ENCODE measurements around the gene DSTYK. TPM values are rescaled to one million over a fixed set of nuclear protein-coding genes. Genes with fewer than 3 reads are reported as not detected.

Gene DSTYK
- total RNA-seq, 1 experiment from 2014 or later = 4.4 TPM

- DNase-seq (ENCODE audit: low read depth) = no peak
Measured at GRCh38 chr1:205127646-205128045, 83.9 kb downstream of the DSTYK start.

DNA sequence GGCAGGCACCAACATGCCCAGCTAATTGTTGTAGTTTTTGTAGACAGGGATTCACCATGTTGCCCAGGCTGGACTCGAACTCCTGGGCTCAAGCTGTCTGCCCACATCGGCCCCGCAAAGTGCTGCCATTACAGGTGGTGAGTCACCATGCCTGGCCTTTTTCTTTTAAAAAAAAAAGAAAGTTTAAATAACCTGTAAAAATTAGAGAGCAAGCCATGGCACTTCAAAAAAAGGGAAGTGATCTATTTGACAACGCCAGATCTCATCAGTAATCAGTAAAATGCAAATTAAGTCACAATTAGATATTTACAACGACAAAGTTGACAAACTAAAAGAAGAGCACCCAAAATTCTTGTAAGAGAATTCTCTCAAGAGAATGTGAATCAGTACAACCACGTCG, 86.8 kb downstream of the DSTYK start:
- no peak for DNase-seq (ENCODE audit: low read depth)

DNA sequence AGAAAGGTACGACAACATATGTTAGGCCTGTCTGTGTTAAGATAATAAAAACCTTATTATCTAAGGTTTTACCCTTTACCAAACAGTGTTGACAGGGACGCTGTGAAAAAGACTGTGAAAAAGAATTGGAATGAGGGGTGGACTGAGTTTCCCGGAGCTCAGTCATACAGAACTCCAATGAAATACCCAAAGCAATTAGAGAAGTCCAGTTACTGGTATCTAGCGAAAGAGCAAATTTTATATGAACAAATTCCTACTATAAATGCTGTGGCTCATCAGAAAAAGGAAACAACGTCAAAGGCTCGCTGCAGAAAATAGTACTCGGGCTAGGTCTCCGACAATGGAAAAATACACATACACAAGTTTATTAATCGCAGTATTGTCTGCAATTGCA, 89.0 kb downstream of the DSTYK start:
- no peak for DNase-seq (ENCODE audit: low read depth)

GRCh38 chr1:205121660-205122488, 89.6 kb downstream of the DSTYK start, which contains the start of gene RBBP5:
TSS of gene RBBP5 (minus strand) at chr1:205121978. CDS start at chr1:205121873, 105 bp downstream.
- DNase-seq (ENCODE audit: low read depth) = peak; percentile 94

- no peak for DNase-seq (ENCODE audit: low read depth)
Measured at GRCh38 chr1:205118752-205119151, 92.8 kb downstream of the DSTYK start.

GRCh38 chr1:205111354-205111753, 100.1 kb downstream of the DSTYK start:
- no peak for DNase-seq (ENCODE audit: low read depth)

- DNase-seq (ENCODE audit: low read depth) = no peak
Measured at GRCh38 chr1:205109711-205110110, 101.8 kb downstream of the DSTYK start.

GRCh38 chr1:205109269-205109668, 102.2 kb downstream of the DSTYK start:
- no peak for DNase-seq (ENCODE audit: low read depth)

- no peak for DNase-seq (ENCODE audit: low read depth)
Measured at GRCh38 chr1:205108464-205108863, 103.0 kb downstream of the DSTYK start.

DNA sequence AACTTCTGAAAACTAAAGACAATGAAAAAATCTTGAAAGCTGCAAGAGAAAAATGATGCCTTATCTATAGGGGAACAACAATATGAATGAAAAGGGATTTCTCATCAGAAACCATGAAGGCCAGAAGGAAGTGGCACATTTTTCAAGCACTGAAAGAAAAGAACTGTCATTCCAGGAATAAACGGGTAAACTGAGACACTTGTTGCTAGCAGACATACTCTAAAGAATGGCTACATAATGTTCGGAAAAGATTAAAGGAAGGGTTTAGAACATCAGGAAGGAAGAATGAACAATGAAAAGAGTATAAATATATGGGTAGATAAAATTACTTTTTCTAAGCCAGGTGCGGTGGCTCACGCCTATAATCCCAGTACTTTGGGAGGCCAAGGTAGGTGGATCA, 104.2 kb downstream of the DSTYK start:
- DNase-seq (ENCODE audit: low read depth) = no peak

DNA sequence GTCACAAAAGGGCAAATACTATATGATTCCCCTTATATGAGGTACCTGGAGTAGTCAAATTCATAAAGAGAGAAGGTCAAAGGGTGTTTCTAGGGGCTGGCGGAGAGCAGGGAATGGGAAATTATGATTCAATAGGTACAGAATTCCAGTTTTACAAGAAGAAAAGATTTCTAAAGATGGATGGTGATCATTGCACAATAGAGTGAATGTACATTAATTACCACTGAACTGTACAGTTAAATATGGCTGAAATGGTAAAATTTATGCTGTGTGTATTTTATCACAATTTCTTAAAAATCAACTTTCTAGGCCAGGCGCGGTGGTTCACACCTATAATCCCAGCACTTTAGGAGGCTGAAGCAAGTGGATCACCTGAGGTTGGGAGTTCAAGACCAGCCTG, 109.1 kb downstream of the DSTYK start:
- DNase-seq (ENCODE audit: low read depth) = no peak

- no peak for DNase-seq (ENCODE audit: low read depth)
Measured at GRCh38 chr1:205098242-205098641, 113.3 kb downstream of the DSTYK start.

DNA sequence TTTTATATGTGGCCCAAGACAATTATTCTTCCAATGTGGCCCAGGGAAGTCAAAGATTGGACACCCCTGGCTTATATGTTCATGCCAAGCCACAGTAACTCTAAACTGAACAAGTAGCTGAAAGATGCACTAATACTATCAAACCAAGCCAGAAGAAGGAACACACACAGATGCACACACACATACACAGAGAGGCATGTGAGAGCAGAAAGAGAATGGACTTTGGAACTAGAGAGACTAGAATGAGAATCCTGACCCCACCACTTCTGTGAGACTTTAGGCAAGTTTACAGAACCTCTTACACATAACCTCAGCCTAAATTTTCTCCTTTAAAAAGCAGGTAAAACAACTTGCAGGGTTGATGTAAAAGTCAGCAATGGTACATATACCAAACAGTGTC, 116.1 kb downstream of the DSTYK start:
- DNase-seq (ENCODE audit: low read depth) = no peak

Other genes with a start within 250 kb of the DSTYK start
- not detected in 2 replicates for gene CNTN2, start 168.5 kb downstream of the DSTYK start, total RNA-seq (2014; rRNA removed; shearing (Covaris generic))
- 1.8 and 2.0 TPM in 2 replicates for gene TMEM81, start 127.2 kb downstream of the DSTYK start, total RNA-seq (2014; rRNA removed; shearing (Covaris generic))
- gene RBBP5, start 89.7 kb downstream of the DSTYK start, total RNA-seq (2014; rRNA removed; shearing (Covaris generic)) = 14.1 and 15.6 TPM in 2 replicates
- 0.48 and 1.1 TPM in 2 replicates for gene TMCC2, start 16.2 kb upstream of the DSTYK start, total RNA-seq (2014; rRNA removed; shearing (Covaris generic))
- 0.78 and 1.2 TPM in 2 replicates for gene NUAK2, start 110.0 kb upstream of the DSTYK start, total RNA-seq (2014; rRNA removed; shearing (Covaris generic))
- gene KLHDC8A, start 145.2 kb upstream of the DSTYK start, total RNA-seq (2014; rRNA removed; shearing (Covaris generic)) = not detected in 2 replicates
- not detected in 2 replicates for gene LEMD1, start 210.4 kb upstream of the DSTYK start, total RNA-seq (2014; rRNA removed; shearing (Covaris generic))
- gene BLACAT1, start 244.3 kb upstream of the DSTYK start, total RNA-seq (2014; rRNA removed; shearing (Covaris generic)) = not detected in 2 replicates

Measured in RPMI7951 (cell line).